Islet precursor cell (in vitro differentiated cells): ENCODE measurements around the gene SPON1.
A peak's percentile ranks its signal among the peaks of the same experiment; 100 is the strongest.
"Not testable (repeated sequence)": the region's sequence is repeated elsewhere in the genome, so short reads cannot be mapped to it uniquely, and the experiment has no call there.

ENCODE experiments used
- DNase-seq: peaks from one replicate; pipeline ENCODE4 v3.0.0-alpha.2; 2018

The SPON1 gene

GRCh38 chr11:13984616-13985450, 22.3 kb downstream of the SPON1 start:
- peak; percentile 68 for DNase-seq

- DNase-seq: not testable (repeated sequence)
These were observed 24.2 kb downstream of the SPON1 start for GRCh38 chr11:13986695-13987094.

GRCh38 chr11:13992158-13992856, 29.8 kb downstream of the SPON1 start:
- DNase-seq: peak; percentile 81

GRCh38 chr11:13993096-13993765, 30.7 kb downstream of the SPON1 start:
- DNase-seq: no peak

- DNase-seq: no peak
These were observed 35.4 kb downstream of the SPON1 start for GRCh38 chr11:13997881-13998280.

GRCh38 chr11:13999704-14000103, 37.2 kb downstream of the SPON1 start:
- DNase-seq: no peak

GRCh38 chr11:14001597-14001996, 39.1 kb downstream of the SPON1 start:
- DNase-seq: no peak

GRCh38 chr11:14007566-14007965, 45.0 kb downstream of the SPON1 start:
- no peak for DNase-seq

- no peak for DNase-seq
These were observed 48.1 kb downstream of the SPON1 start for GRCh38 chr11:14010665-14011064.

GRCh38 chr11:14012846-14013245, 50.3 kb downstream of the SPON1 start:
- no peak for DNase-seq

GRCh38 chr11:14015711-14016110, 53.2 kb downstream of the SPON1 start:
- DNase-seq: peak; percentile 94

- no peak for DNase-seq
These were observed 55.9 kb downstream of the SPON1 start for GRCh38 chr11:14018441-14018840.

- DNase-seq: no peak
These were observed 59.2 kb downstream of the SPON1 start for GRCh38 chr11:14021738-14022137.

GRCh38 chr11:14022251-14022650, 59.7 kb downstream of the SPON1 start:
- DNase-seq: no peak

GRCh38 chr11:14022821-14023220, 60.3 kb downstream of the SPON1 start:
- no peak for DNase-seq

GRCh38 chr11:14026961-14027360, 64.4 kb downstream of the SPON1 start:
- DNase-seq: no peak

- DNase-seq: no peak
These were observed 65.0 kb downstream of the SPON1 start for GRCh38 chr11:14027525-14027924.

- peak; percentile 61 for DNase-seq
These were observed 66.9 kb downstream of the SPON1 start for GRCh38 chr11:14029440-14029839.

- peak; percentile 65 for DNase-seq
These were observed 67.7 kb downstream of the SPON1 start for GRCh38 chr11:14029971-14030920.

- DNase-seq: not testable (repeated sequence)
These were observed 73.0 kb downstream of the SPON1 start for GRCh38 chr11:14035526-14035925.

GRCh38 chr11:14036469-14036868, 73.9 kb downstream of the SPON1 start:
- no peak for DNase-seq

- DNase-seq: no peak
These were observed 78.5 kb downstream of the SPON1 start for GRCh38 chr11:14041040-14041439.

GRCh38 chr11:14041565-14041964, 79.0 kb downstream of the SPON1 start:
- no peak for DNase-seq
